CD14-positive monocyte (primary cell): ENCODE results near the gene RNGTT. TPM values are rescaled to one million over a fixed set of nuclear protein-coding genes. Genes with fewer than 3 reads are reported as not detected.

Experiments
- DNase-seq, 3 donors: peaks; one replicate each; pipeline ENCODE4 v3.0.0-alpha.2; 2011 to 2022
- H2AFZ ChIP-seq: 2 replicates; pipeline ENCODE4 v1.6.0; 2012; ENCODE audit warnings: mild to moderate bottlenecking, low read depth, low read length, inconsistent platforms; ENCODE audit not compliant: insufficient read depth, poor library complexity, severe bottlenecking
- H3K27ac ChIP-seq, 2 donors: 1 replicate in 1 of 2; 2 replicates in 1 of 2; pipeline ENCODE4 v1.5.1; 2012 to 2013; ENCODE audit warnings: low read length in 2 of 2, control low read depth in 1 of 2, inconsistent platforms in 1 of 2, low read depth in 1 of 2, mild to moderate bottlenecking in 1 of 2
- H3K27me3 ChIP-seq, 2 donors: one replicate each; pipeline versions ENCODE4 v1.6.0 to v1.6.1; 2011 to 2013; ENCODE audit warnings: low read length in 2 of 2; ENCODE audit not compliant: control insufficient read depth in 2 of 2, insufficient read depth in 2 of 2
- H3K36me3 ChIP-seq, 2 donors: replicated peaks in 1 of 2; 1 replicate in 1 of 2; 2 replicates in 1 of 2; pipeline versions ENCODE4 v1.5.1 to v1.6.1; 2012 to 2013; ENCODE audit warnings: low read length in 2 of 2, control low read depth in 1 of 2, inconsistent platforms in 1 of 2, mild to moderate bottlenecking in 1 of 2; ENCODE audit not compliant: insufficient read depth in 2 of 2, control insufficient read depth in 1 of 2
- H3K4me1 ChIP-seq, 2 donors: 1 replicate in 1 of 2; 2 replicates in 1 of 2; pipeline versions ENCODE4 v1.5.1 to v1.6.1; 2012 to 2013; ENCODE audit warnings: low read length in 2 of 2, control low read depth in 1 of 2, inconsistent platforms in 1 of 2, mild to moderate bottlenecking in 1 of 2, moderate library complexity in 1 of 2; ENCODE audit not compliant: insufficient read depth in 2 of 2, control insufficient read depth in 1 of 2
- H3K4me2 ChIP-seq: replicated peaks from 2 replicates; pipeline ENCODE3; 2012; ENCODE audit warnings: low read length, moderate library complexity, mild to moderate bottlenecking; ENCODE audit not compliant: poor library complexity, severe bottlenecking; ENCODE audit errors: extremely low read depth
- H3K4me3 ChIP-seq, 3 experiments: fragments of 200-600 bp in 1 of 3; sonication (generic) in 1 of 3; replicated peaks in 1 of 3; 1 replicate in 2 of 3; 2 replicates in 1 of 3; pipeline ENCODE4 v1.5.1; 2011 to 2013; ENCODE audit warnings: low read length in 3 of 3, mild to moderate bottlenecking in 3 of 3, control low read depth in 2 of 3, low read depth in 2 of 3, inconsistent platforms in 1 of 3, moderate library complexity in 1 of 3
- H3K79me2 ChIP-seq: 2 replicates; pipeline ENCODE4 v1.6.0; 2012; ENCODE audit warnings: mild to moderate bottlenecking, control low read depth, inconsistent platforms, low read length, moderate library complexity; ENCODE audit not compliant: insufficient read depth
- H3K9ac ChIP-seq: 2 replicates; pipeline ENCODE4 v1.6.0; 2017; ENCODE audit warnings: low read length, mild to moderate bottlenecking; ENCODE audit not compliant: insufficient read depth, poor library complexity, severe bottlenecking
- H3K9me3 ChIP-seq, 2 donors: replicated peaks in 1 of 2; 1 replicate in 1 of 2; 2 replicates in 1 of 2; pipeline versions ENCODE4 v1.5.1 to v1.6.1; 2012 to 2013; ENCODE audit warnings: low read length in 2 of 2, control low read depth in 1 of 2; ENCODE audit not compliant: control insufficient read depth in 1 of 2, insufficient read depth in 1 of 2
- H4K20me1 ChIP-seq: 2 replicates; pipeline ENCODE4 v1.6.0; 2012; ENCODE audit warnings: mild to moderate bottlenecking, low read length, control low read depth, moderate library complexity; ENCODE audit not compliant: insufficient read depth
- H3K27ac Mint-ChIP-seq, 7 donors: one replicate each; pipeline ENCODE4 v1.8.0; 2020; ENCODE audit warnings: mild to moderate bottlenecking in 7 of 7, mixed read lengths in 7 of 7, moderate library complexity in 6 of 7, inconsistent platforms in 2 of 7
- H3K27me3 Mint-ChIP-seq, 3 donors: one replicate each; pipeline ENCODE4 v1.8.0; 2021 to 2022; ENCODE audit warnings: low read depth in 3 of 3, mild to moderate bottlenecking in 3 of 3, mixed read lengths in 3 of 3, moderate library complexity in 3 of 3, inconsistent platforms in 1 of 3
- H3K36me3 Mint-ChIP-seq, 2 donors: one replicate each; pipeline ENCODE4 v1.8.0; 2020; ENCODE audit warnings: mixed read lengths in 2 of 2, inconsistent platforms in 1 of 2, mild to moderate bottlenecking in 1 of 2
- H3K4me1 Mint-ChIP-seq: one replicate; pipeline ENCODE4 v1.8.0; 2020; ENCODE audit warnings: mild to moderate bottlenecking, mixed read lengths
- H3K4me3 Mint-ChIP-seq, 2 donors: one replicate each; pipeline ENCODE4 v1.8.0; 2020; ENCODE audit warnings: mild to moderate bottlenecking in 2 of 2, mixed read lengths in 2 of 2, moderate library complexity in 1 of 2
- H3K9me3 Mint-ChIP-seq, 7 donors: one replicate each; pipeline ENCODE4 v1.8.0; 2020 to 2022; ENCODE audit warnings: mixed read lengths in 7 of 7, mild to moderate bottlenecking in 6 of 7, moderate library complexity in 6 of 7, inconsistent platforms in 2 of 7
- WGBS: methylation state at CpG from one replicate; pipeline ENCODE4 v1.1.5; 2013; ENCODE audit warnings: missing lambda C conversion rate; ENCODE audit not compliant: insufficient coverage; 5-methylcytosine and 5-hydroxymethylcytosine counted together
- intact Hi-C, 2 donors: fragments of 100-400 bp; cut with micrococcal nuclease; formaldehyde crosslinking; loops; one replicate each; pipeline versions ENCODE4 v1.15.0 to v1.15.1; 2023
- polyA plus RNA-seq, 3 donors: library from polyadenylated mRNA; depleted of rRNA in 1 of 3; unstranded in 2 of 3; stranded (reverse) in 1 of 3; fragments of 300-500 nt in 2 of 3; fragments of >200 nt in 1 of 3; fragmentation: Illumina TruSeq in 2 of 3; gene quantifications; 1 replicate in 2 of 3; 2 replicates in 1 of 3; pipeline ENCODE4 v1.2.3, GENCODE V29; 2012 to 2021
- TF ChIP-seq, protein P1 (sequence below): fragments of 200-600 bp; IDR thresholded peaks from one replicate; pipeline ENCODE4 v1.8.0; 2022; ENCODE audit warnings: antibody characterized with exemption, mild to moderate bottlenecking

RNGTT gene
- polyA plus RNA-seq, 3 donors: 2.3 to 8.6 (median 5.8) TPM

DNA sequence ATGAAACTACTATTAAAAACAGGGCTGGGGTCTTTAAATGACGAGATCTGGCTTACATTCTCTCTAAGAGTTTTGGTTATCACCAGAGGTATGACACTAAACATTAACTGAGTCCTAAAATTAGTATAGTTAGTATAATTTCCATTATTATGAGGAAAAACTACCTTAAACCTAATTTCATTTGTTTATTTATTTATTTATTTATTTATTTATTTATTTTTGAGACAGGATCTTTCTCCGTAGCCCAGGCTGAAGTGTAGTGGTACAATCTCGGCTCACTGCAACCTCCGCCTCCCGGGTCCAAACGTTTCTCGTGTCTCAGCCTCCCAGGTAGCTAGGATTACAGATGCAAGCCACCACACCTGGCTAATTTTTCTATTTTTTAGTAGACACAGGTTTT is 85.5 kb downstream of the RNGTT start:
- H3K27me3 ChIP-seq: no peaks in the 10 kb centered on the region
- H2AFZ ChIP-seq: no peak overlapping the region
- no peaks in the 10 kb centered on the region for H3K9me3 Mint-ChIP-seq
- H3K4me2 ChIP-seq: no peak overlapping the region
- no peak overlapping the region for H3K9ac ChIP-seq
- no peaks in the 10 kb centered on the region for H3K9me3 ChIP-seq
- H3K36me3 Mint-ChIP-seq: peaks cover 10 to 13% of the 10 kb centered on the region in 2 donors
- H3K27ac Mint-ChIP-seq: no peak overlapping the region
- WGBS: 96% methylated on average over 6 of the region's 7 CpGs
- no peak overlapping the region for H3K4me3 Mint-ChIP-seq
- H3K27me3 Mint-ChIP-seq: no peaks in the 10 kb centered on the region
- H3K4me1 ChIP-seq: no peaks in the 10 kb centered on the region
- TF ChIP-seq, protein P1, sequence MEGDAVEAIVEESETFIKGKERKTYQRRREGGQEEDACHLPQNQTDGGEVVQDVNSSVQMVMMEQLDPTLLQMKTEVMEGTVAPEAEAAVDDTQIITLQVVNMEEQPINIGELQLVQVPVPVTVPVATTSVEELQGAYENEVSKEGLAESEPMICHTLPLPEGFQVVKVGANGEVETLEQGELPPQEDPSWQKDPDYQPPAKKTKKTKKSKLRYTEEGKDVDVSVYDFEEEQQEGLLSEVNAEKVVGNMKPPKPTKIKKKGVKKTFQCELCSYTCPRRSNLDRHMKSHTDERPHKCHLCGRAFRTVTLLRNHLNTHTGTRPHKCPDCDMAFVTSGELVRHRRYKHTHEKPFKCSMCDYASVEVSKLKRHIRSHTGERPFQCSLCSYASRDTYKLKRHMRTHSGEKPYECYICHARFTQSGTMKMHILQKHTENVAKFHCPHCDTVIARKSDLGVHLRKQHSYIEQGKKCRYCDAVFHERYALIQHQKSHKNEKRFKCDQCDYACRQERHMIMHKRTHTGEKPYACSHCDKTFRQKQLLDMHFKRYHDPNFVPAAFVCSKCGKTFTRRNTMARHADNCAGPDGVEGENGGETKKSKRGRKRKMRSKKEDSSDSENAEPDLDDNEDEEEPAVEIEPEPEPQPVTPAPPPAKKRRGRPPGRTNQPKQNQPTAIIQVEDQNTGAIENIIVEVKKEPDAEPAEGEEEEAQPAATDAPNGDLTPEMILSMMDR: no peak
- no peaks in the 10 kb centered on the region for H3K79me2 ChIP-seq
- H3K4me1 Mint-ChIP-seq: peaks cover 6% of the 10 kb centered on the region
- H3K4me3 ChIP-seq: no peak overlapping the region
- no peak for DNase-seq
- intact Hi-C loops: loop anchor here in 1 of 2 donors (10.0 kb wide), 1 partner anchor 1723 kb away; the partner anchor contains the start of gene ZNF292
- H4K20me1 ChIP-seq: no peaks in the 10 kb centered on the region
- H3K36me3 ChIP-seq: peaks cover 0 to 3% of the 10 kb centered on the region in 2 donors
- no peak overlapping the region for H3K27ac ChIP-seq

DNA sequence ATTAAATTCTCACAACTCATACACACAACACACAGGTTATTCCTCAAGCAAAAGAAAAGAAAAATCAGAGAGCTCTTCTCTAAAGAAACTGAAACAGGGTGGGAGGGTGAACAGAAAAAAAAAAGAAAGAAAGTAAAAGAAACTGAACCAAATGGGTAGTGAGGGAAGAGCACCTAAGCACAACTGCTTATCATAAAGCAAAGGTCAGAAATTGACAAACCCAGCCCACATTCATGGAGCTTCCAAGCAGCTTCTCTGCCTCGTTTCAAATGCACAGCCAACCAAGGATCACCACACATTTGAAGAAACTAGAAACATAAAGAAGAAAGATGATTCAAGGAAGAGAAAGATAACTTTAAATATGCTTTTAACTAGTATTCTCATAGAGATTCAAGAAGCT is 90.5 kb downstream of the RNGTT start:
- no peak overlapping the region for H3K4me3 Mint-ChIP-seq
- H3K79me2 ChIP-seq: no peaks in the 10 kb centered on the region
- H2AFZ ChIP-seq: no peak overlapping the region
- H3K9ac ChIP-seq: no peak overlapping the region
- TF ChIP-seq, protein P1: no peak
- H3K27ac ChIP-seq: no peak overlapping the region
- H3K27me3 Mint-ChIP-seq: no peaks in the 10 kb centered on the region
- H4K20me1 ChIP-seq: no peaks in the 10 kb centered on the region
- H3K4me2 ChIP-seq: no peak overlapping the region
- H3K9me3 ChIP-seq: no peaks in the 10 kb centered on the region
- H3K36me3 Mint-ChIP-seq: peaks cover 9% of the 10 kb centered on the region in 2 donors
- H3K4me3 ChIP-seq: no peak overlapping the region
- peaks cover 6% of the 10 kb centered on the region for H3K4me1 Mint-ChIP-seq
- peak overlapping the region in 3 of 7 donors; percentile 4 to 17 (median 7) for H3K27ac Mint-ChIP-seq
- intact Hi-C loops: loop anchor here in 1 of 2 donors (10.0 kb wide), 1 partner anchor 1718 kb away; the partner anchor contains the start of gene ZNF292
- H3K27me3 ChIP-seq: no peaks in the 10 kb centered on the region
- peaks cover 5 to 13% of the 10 kb centered on the region in 2 donors for H3K36me3 ChIP-seq
- no peaks in the 10 kb centered on the region for H3K4me1 ChIP-seq
- DNase-seq: no peak
- H3K9me3 Mint-ChIP-seq: no peaks in the 10 kb centered on the region
- WGBS: no CpG with 5 or more reads among the region's 1 CpG
